ENCODE data around the gene RETREG1.
A peak's percentile ranks its signal among the peaks of the same experiment; 100 is the strongest.
"Not testable (repeated sequence)": the region's sequence is repeated elsewhere in the genome, so short reads cannot be mapped to it uniquely, and the experiment has no call there.

The RETREG1 gene

DNA sequence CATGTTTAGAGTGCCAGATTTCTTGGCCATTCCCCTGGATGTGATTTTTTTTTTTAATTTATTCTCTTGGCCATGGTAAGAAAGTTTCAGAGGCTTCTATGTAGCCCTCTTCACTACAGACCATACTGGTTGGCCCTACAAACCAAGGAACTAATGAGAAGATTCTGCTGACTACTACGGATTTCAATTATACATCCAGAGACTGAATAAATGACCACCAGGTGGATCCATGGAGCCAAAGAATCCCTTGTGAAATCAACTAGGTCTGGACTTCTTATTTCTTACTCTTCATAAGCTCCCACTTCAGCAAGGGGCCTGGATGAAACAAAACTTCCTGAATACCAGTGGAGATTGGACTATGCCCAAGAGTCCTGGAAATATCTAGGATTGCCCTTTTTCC lies 178.8 kb downstream of the RETREG1 start:
- FAIRE-seq, result peak; percentile 13

- not testable (repeated sequence) for FAIRE-seq
These were observed 180.6 kb downstream of the RETREG1 start for GRCh38 chr5:16436065-16436682.

GRCh38 chr5:16431490-16431889 lies 185.3 kb downstream of the RETREG1 start:
- FAIRE-seq, result no peak

DNA sequence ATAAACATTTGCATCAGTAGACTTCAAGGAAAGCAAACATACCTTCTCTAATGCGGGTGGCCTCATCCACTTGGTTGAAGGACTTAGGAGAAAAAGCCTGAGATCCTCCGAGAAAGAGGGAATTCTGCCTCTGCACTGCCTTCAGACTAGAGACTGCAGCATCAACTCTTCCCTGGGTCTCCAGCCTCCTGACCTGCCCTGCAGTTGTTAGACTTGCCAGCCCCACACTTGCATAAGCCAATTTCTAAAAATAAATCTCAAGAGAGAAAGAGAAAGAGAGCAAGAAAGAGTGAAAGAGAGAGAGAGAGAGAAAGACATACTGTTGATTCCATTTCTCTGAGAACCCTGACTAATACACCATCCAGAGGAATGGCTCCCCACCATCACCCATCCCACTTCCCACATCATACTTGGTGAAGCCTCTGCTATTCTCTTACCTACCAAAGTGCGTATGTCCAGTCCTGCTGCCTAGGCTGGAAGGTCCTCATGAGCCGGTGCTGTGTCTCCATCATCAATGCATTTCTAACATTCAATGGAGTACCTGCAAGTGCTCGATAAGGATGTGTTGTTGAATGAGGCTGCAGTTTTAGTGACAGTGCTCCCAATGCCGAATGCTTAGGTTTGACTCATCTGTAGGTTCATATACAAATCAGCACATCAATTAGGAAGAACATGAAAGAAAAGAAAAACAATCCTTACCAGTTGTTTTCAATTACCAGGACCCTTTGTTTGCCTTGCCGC lies 186.3 kb downstream of the RETREG1 start:
- FAIRE-seq, result no peak

DNA sequence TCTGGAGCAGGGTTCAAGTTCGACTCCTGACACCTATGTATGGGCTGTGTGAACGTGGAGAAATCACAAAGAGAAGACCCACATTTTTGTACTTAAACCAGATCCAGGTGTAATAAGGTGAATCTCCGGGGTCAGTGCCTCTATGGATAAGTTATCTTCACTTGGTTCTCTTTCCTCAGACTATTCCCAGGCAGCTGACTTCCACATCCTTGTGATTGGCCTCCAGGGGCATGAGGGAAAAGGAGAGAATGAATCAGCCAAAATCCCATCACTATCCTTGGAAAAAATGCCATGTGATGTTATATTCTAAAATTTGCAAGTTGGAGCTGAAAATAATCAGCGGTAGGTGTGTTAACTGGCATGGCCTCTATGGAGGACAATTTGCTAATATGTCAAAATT lies 188.4 kb downstream of the RETREG1 start:
- FAIRE-seq, result no peak

- no peak for FAIRE-seq
These were observed 189.2 kb downstream of the RETREG1 start for GRCh38 chr5:16427587-16427986.
